OCI-LY1 (cell line): ENCODE results near the gene DMWD.
A peak's percentile ranks its signal among the peaks of the same experiment; 100 is the strongest.

Experiments used
- H2AFZ ChIP-seq: fragments of 200-600 bp; sonication (generic), shearing (Covaris generic); 2 replicates; pipeline ENCODE4 v1.6.0; 2014; ENCODE audit warnings: antibody characterized with exemption, mild to moderate bottlenecking, low read length
- H3F3A ChIP-seq: fragments of 200-600 bp; sonication (generic), shearing (Covaris generic); 2 replicates; pipeline ENCODE4 v1.6.0; 2014; ENCODE audit warnings: mild to moderate bottlenecking, antibody characterized with exemption, low read length, moderate library complexity; ENCODE audit not compliant: insufficient read depth
- H3K27ac ChIP-seq: fragments of 200-600 bp; sonication (generic); 2 replicates; pipeline ENCODE4 v1.5.1; 2014; ENCODE audit warnings: low read length, mixed run types, mild to moderate bottlenecking, low read depth; ENCODE audit not compliant: poor library complexity, severe bottlenecking
- H3K27me3 ChIP-seq: fragments of 200-600 bp; sonication (generic); 2 replicates; pipeline ENCODE4 v1.6.0; 2014; ENCODE audit warnings: antibody characterized with exemption, mild to moderate bottlenecking, low read length, moderate library complexity; ENCODE audit not compliant: insufficient read depth
- H3K36me3 ChIP-seq: fragments of 200-600 bp; sonication (generic); 2 replicates; pipeline ENCODE4 v1.6.1; 2014; ENCODE audit warnings: mild to moderate bottlenecking, antibody characterized with exemption, low read length, moderate library complexity, mixed read lengths; ENCODE audit not compliant: insufficient read depth
- H3K4me1 ChIP-seq: fragments of 200-600 bp; sonication (generic); 2 replicates; pipeline ENCODE4 v1.5.1; 2014; ENCODE audit warnings: mild to moderate bottlenecking, low read length, moderate library complexity; ENCODE audit not compliant: insufficient read depth, severe bottlenecking
- H3K4me2 ChIP-seq: fragments of 200-600 bp; sonication (generic), shearing (Covaris generic); 2 replicates; pipeline ENCODE4 v1.6.1; 2014; ENCODE audit warnings: low read length
- H3K4me3 ChIP-seq: fragments of 200-600 bp; sonication (generic); 2 replicates; pipeline ENCODE4 v1.5.1; 2014; ENCODE audit warnings: low read length, low read depth, mild to moderate bottlenecking, mixed read lengths; ENCODE audit not compliant: poor library complexity, severe bottlenecking
- H3K79me2 ChIP-seq: fragments of 200-600 bp; shearing (Covaris generic); 2 replicates; pipeline ENCODE4 v1.6.1; 2016; ENCODE audit warnings: mixed run types, low read length, mixed read lengths; ENCODE audit not compliant: insufficient read depth
- H3K9ac ChIP-seq: fragments of 200-600 bp; sonication (generic), shearing (Covaris generic); 2 replicates; pipeline ENCODE4 v1.6.1; 2014; ENCODE audit warnings: mild to moderate bottlenecking, low read length, mixed read lengths
- H3K9me2 ChIP-seq: fragments of 200-600 bp; sonication (generic), shearing (Covaris generic); 2 replicates; pipeline ENCODE4 v1.6.1; 2014; ENCODE audit warnings: low read depth, mild to moderate bottlenecking, low read length, mixed read lengths
- H3K9me3 ChIP-seq: fragments of 200-600 bp; shearing (Covaris generic); 2 replicates; pipeline ENCODE4 v1.6.1; 2014; ENCODE audit warnings: low read length, mixed read lengths
- H4K20me1 ChIP-seq: fragments of 200-600 bp; sonication (generic), shearing (Covaris generic); 2 replicates; pipeline ENCODE4 v1.6.0; 2016; ENCODE audit warnings: mild to moderate bottlenecking, low read length; ENCODE audit not compliant: insufficient read depth
- EZH2 ChIP-seq: fragments of 200-600 bp; sonication (generic), shearing (Covaris generic); IDR thresholded peaks from 2 replicates; pipeline ENCODE4 v1.8.0; 2017; ENCODE audit warnings: borderline replicate concordance, mixed run types, mild to moderate bottlenecking, antibody characterized with exemption, low read length, moderate library complexity, mixed read lengths
- TF ChIP-seq, protein P1 (sequence below): fragments of 200-600 bp; sonication (generic), shearing (Covaris generic); IDR thresholded peaks from 2 replicates; pipeline ENCODE4 v1.5.1; 2017; ENCODE audit warnings: mild to moderate bottlenecking, antibody characterized with exemption, low read length, moderate library complexity, mixed read lengths

DMWD gene

DNA sequence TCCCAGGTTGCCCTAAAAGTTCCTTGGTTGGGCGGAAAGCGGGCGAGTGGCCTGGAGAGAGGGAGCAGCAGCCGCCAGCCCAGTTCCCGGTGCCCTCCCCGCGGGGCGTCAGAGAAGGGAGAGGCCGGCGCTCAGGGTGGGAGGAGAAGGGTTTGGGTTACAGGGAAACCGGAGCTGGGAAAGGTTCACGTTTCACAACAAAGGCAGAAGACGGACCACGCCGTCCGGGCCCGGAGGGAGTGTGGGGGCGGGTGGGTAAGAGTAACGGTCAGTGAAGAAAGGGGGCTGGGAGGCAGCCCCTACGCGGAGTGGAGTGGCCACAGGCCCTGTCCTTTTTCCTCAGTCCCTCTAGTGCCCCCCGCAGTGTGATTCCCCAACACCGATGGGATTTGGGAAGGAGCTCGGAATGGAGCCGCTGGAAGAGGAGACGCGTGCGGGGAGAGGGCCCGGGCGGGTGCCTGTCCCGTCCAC, 25.2 kb downstream of the DMWD start:
- TF ChIP-seq, protein P1, sequence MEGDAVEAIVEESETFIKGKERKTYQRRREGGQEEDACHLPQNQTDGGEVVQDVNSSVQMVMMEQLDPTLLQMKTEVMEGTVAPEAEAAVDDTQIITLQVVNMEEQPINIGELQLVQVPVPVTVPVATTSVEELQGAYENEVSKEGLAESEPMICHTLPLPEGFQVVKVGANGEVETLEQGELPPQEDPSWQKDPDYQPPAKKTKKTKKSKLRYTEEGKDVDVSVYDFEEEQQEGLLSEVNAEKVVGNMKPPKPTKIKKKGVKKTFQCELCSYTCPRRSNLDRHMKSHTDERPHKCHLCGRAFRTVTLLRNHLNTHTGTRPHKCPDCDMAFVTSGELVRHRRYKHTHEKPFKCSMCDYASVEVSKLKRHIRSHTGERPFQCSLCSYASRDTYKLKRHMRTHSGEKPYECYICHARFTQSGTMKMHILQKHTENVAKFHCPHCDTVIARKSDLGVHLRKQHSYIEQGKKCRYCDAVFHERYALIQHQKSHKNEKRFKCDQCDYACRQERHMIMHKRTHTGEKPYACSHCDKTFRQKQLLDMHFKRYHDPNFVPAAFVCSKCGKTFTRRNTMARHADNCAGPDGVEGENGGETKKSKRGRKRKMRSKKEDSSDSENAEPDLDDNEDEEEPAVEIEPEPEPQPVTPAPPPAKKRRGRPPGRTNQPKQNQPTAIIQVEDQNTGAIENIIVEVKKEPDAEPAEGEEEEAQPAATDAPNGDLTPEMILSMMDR: no peak
- TF ChIP-seq EZH2: no peak
- Histone ChIP-seq H3K4me2 (no peak overlapping the region), H4K20me1 (no peaks in the 10 kb centered on the region), H2AFZ (no peak overlapping the region), H3K9me3 (no peaks in the 10 kb centered on the region), H3K36me3 (no peaks in the 10 kb centered on the region), H3K79me2 (no peaks in the 10 kb centered on the region), H3K27ac (no peak overlapping the region), H3K4me3 (peak overlapping the region; percentile 76), H3K4me1 (peaks cover 21% of the 10 kb centered on the region), H3K9ac (no peak overlapping the region), H3F3A (no peaks in the 10 kb centered on the region), H3K9me2 (no peaks in the 10 kb centered on the region), H3K27me3 (no peaks in the 10 kb centered on the region; the same call in 1 of the 2 replicates)

DNA sequence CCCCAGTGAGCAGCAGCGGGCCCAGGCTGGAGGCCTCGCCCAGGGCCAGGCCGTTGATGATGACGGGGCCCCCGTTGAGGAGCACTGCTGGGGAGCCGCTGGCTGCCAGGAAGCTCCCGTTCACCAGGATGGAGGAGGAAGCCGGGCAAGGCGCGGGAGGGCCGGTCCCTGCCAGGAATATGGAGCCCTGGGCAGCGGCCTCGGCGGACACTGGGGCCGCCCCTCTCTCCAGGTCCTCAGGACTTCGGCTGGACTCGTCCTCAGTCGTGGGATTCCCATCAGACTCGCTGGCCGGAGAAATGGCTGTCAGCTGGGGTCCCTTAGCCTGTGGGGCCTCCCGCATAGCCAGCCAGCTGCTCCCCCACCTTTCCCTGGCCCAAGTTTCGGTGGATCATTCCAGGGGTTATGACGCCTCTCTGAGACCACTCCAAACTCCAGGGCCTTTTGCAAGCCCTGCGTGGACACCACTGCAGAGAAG, 25.7 kb downstream of the DMWD start:
- Histone ChIP-seq H3K79me2 (no peaks in the 10 kb centered on the region), H3K36me3 (no peaks in the 10 kb centered on the region), H3K27me3 (no peaks in the 10 kb centered on the region; the same call in 1 of the 2 replicates), H3K9me2 (no peaks in the 10 kb centered on the region), H3K9me3 (no peaks in the 10 kb centered on the region), H2AFZ (no peak overlapping the region), H3K4me2 (no peak overlapping the region), H4K20me1 (no peaks in the 10 kb centered on the region), H3K9ac (no peak overlapping the region), H3K4me1 (peaks cover 16% of the 10 kb centered on the region), H3F3A (no peaks in the 10 kb centered on the region), H3K4me3 (no peak overlapping the region), H3K27ac (no peak overlapping the region)
- TF ChIP-seq EZH2: no peak
- TF ChIP-seq, protein P1: no peak

DNA sequence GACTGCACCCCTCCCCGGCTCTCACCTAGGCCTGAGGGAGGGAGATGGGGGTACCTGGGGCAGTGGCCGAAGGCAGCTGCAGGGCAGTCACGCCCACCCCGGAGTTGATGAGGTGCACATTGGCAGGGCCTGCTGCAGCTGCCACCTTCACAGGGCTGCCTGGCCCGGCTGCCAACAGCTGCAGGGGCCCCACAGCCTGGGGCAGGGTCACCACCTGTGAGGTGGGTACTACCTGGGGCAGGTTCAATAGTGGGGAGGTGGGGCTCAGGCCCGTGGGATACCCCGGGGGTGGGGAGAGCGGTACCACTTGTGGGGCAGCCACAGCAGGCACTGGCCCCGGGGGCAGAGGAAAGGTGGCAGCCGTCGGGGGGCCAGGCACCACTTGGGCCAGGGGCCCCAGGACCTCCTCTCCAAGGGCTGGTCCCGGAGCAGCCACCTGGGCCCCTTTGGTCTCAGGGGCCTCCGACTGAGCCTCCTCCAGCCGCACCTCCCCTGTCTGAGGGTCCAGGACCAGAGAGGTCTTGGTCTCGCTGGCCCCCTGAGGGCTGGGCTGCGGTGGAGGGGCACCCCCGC, 26.3 kb downstream of the DMWD start:
- TF ChIP-seq EZH2: no peak
- TF ChIP-seq, protein P1: no peak
- H3K9ac ChIP-seq: no peak overlapping the region

More for the DNA sequence above, 26.3 kb downstream of the DMWD start:
- Histone ChIP-seq H3K36me3 (no peaks in the 10 kb centered on the region), H3K27me3 (no peaks in the 10 kb centered on the region; the same call in 1 of the 2 replicates), H3K27ac (no peak overlapping the region), H2AFZ (no peak overlapping the region), H3K4me1 (peaks cover 13% of the 10 kb centered on the region), H3K9me3 (no peaks in the 10 kb centered on the region), H3K4me3 (no peak overlapping the region), H3F3A (no peaks in the 10 kb centered on the region), H4K20me1 (no peaks in the 10 kb centered on the region), H3K4me2 (no peak overlapping the region), H3K79me2 (no peaks in the 10 kb centered on the region), H3K9me2 (no peaks in the 10 kb centered on the region)
